Activated CD8-positive, alpha-beta T cell treated with anti-CD3 and anti-CD28 coated beads for 36 hours (primary cell): ENCODE results near the gene GNG7. TPM values are rescaled to one million over a fixed set of nuclear protein-coding genes. Genes with fewer than 3 reads are reported as not detected.

ENCODE experiments used
- ATAC-seq: fragments of 200-7000 bp; cut with Tn5 transposase; one replicate; pipeline ENCODE4 v1.10.0; 2021; ENCODE audit warnings: mild to moderate bottlenecking, moderate library complexity
- CTCF ChIA-PET: fragments of 350-600 bp; sonication (Branson Sonifier 250); formaldehyde crosslinking; loops from one replicate; lab custom pipeline; 2021; ENCODE audit warnings: antibody characterized with exemption; lab: Charles Lee
- POLR2A ChIA-PET: fragments of 350-600 bp; sonication (Branson Sonifier 250); formaldehyde crosslinking; loops from one replicate; lab custom pipeline; 2021; ENCODE audit warnings: antibody characterized with exemption; lab: Charles Lee
- DNase-seq: peaks from one replicate; pipeline ENCODE4 v3.0.0-alpha.2; 2020
- H3K27ac Mint-ChIP-seq: one replicate; pipeline ENCODE4 v1.8.0; 2021; ENCODE audit warnings: mild to moderate bottlenecking, mixed read lengths
- H3K27me3 Mint-ChIP-seq: one replicate; pipeline ENCODE4 v1.8.0; 2021; ENCODE audit warnings: mixed read lengths
- H3K36me3 Mint-ChIP-seq: one replicate; pipeline ENCODE4 v1.8.0; 2021; ENCODE audit warnings: low read depth, mixed read lengths
- H3K4me1 Mint-ChIP-seq: one replicate; pipeline ENCODE4 v1.8.0; 2021; ENCODE audit warnings: low read depth, mixed read lengths
- H3K4me3 Mint-ChIP-seq: one replicate; pipeline ENCODE4 v1.8.0; 2021; ENCODE audit warnings: mild to moderate bottlenecking, moderate library complexity, mixed read lengths
- H3K9me3 Mint-ChIP-seq: one replicate; pipeline ENCODE4 v1.8.0; 2021; ENCODE audit warnings: mixed read lengths
- CTCF ChIP-seq: fragments of 200-600 bp; IDR thresholded peaks from one replicate; pipeline ENCODE4 v1.8.0; 2022; ENCODE audit warnings: antibody characterized with exemption, mild to moderate bottlenecking
- intact Hi-C: fragments of 100-400 bp; cut with micrococcal nuclease; formaldehyde crosslinking; loops from one replicate; pipeline ENCODE4 v1.10.0; 2022
- total RNA-seq, 2 experiments: library from RNA; stranded (reverse); gene quantifications; one replicate each; pipeline ENCODE4 v1.2.3, GENCODE V29; 2021

GNG7 gene
- total RNA-seq, 2 experiments from 2014 or later = 0.27 to 0.32 TPM

GRCh38 chr19:2724148-2724557, 21.7 kb upstream of the GNG7 start:
- DNase-seq (no peak), ATAC-seq (no peak)
- Mint-ChIP-seq H3K27me3 (peaks cover 30% of the 10 kb centered on the region), H3K9me3 (no peaks in the 10 kb centered on the region), H3K4me1 (peaks cover 3% of the 10 kb centered on the region), H3K27ac (no peak overlapping the region), H3K4me3 (no peak overlapping the region), H3K36me3 (no peaks in the 10 kb centered on the region)
- TF ChIP-seq CTCF = no peak
- intact Hi-C loops = no loop called here
- ChIA-PET POLR2A (interaction anchor here (0.5 kb wide), 1 partner anchor 168 kb away, joined by 3 read pairs; no protein-coding TSS in a partner anchor), CTCF (no interaction called here)

GRCh38 chr19:2723747-2724146, 21.3 kb upstream of the GNG7 start:
- Mint-ChIP-seq H3K4me1 (peaks cover 3% of the 10 kb centered on the region), H3K9me3 (no peaks in the 10 kb centered on the region), H3K4me3 (no peak overlapping the region), H3K27me3 (peaks cover 30% of the 10 kb centered on the region), H3K36me3 (no peaks in the 10 kb centered on the region), H3K27ac (no peak overlapping the region)
- ChIA-PET CTCF (no interaction called here), POLR2A (no interaction called here)
- intact Hi-C loops = no loop called here
- DNase-seq (no peak), ATAC-seq (no peak)
- no peak for TF ChIP-seq CTCF

- intact Hi-C loops = no loop called here
- ChIA-PET POLR2A (interaction anchor here (1.0 kb wide), 1 partner anchor 12 kb away, joined by 3 read pairs; no protein-coding TSS in a partner anchor), CTCF (no interaction called here)
- no peak for TF ChIP-seq CTCF
- Mint-ChIP-seq H3K4me3 (no peak overlapping the region), H3K27ac (no peak overlapping the region), H3K27me3 (peaks cover 30% of the 10 kb centered on the region), H3K36me3 (no peaks in the 10 kb centered on the region), H3K9me3 (no peaks in the 10 kb centered on the region), H3K4me1 (peaks cover 3% of the 10 kb centered on the region)
- ATAC-seq = no peak
- no peak for DNase-seq
Observed at GRCh38 chr19:2723345-2723715, 20.8 kb upstream of the GNG7 start.

GRCh38 chr19:2722541-2723344, 20.2 kb upstream of the GNG7 start:
- POLR2A ChIA-PET = interaction anchor here (1.0 kb wide), 1 partner anchor 13 kb away, joined by 3 read pairs; no protein-coding TSS in a partner anchor

More at GRCh38 chr19:2722541-2723344, 20.2 kb upstream of the GNG7 start:
- H3K9me3 Mint-ChIP-seq = no peaks in the 10 kb centered on the region
- no peak overlapping the region for H3K4me3 Mint-ChIP-seq
- DNase-seq = no peak
- intact Hi-C loops = no loop called here
- CTCF ChIA-PET = no interaction called here
- H3K27me3 Mint-ChIP-seq = peaks cover 30% of the 10 kb centered on the region
- no peak for TF ChIP-seq CTCF
- H3K4me1 Mint-ChIP-seq = peaks cover 3% of the 10 kb centered on the region
- H3K36me3 Mint-ChIP-seq = no peaks in the 10 kb centered on the region
- no peak overlapping the region for H3K27ac Mint-ChIP-seq
- no peak for ATAC-seq
